Activated naive CD4-positive, alpha-beta T cell treated with Interleukin-2 at 50 U/mL for 16 hours (primary cell): ENCODE results near the gene NAALADL1.

ENCODE experiments used
- DNase-seq: peaks from one replicate; pipeline ENCODE4 v3.0.0-alpha.2; 2020

The NAALADL1 gene, protein sequence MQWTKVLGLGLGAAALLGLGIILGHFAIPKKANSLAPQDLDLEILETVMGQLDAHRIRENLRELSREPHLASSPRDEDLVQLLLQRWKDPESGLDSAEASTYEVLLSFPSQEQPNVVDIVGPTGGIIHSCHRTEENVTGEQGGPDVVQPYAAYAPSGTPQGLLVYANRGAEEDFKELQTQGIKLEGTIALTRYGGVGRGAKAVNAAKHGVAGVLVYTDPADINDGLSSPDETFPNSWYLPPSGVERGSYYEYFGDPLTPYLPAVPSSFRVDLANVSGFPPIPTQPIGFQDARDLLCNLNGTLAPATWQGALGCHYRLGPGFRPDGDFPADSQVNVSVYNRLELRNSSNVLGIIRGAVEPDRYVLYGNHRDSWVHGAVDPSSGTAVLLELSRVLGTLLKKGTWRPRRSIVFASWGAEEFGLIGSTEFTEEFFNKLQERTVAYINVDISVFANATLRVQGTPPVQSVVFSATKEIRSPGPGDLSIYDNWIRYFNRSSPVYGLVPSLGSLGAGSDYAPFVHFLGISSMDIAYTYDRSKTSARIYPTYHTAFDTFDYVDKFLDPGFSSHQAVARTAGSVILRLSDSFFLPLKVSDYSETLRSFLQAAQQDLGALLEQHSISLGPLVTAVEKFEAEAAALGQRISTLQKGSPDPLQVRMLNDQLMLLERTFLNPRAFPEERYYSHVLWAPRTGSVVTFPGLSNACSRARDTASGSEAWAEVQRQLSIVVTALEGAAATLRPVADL

GRCh38 chr11:65058419-65059054, at the start of gene NAALADL1:
TSS of gene NAALADL1 (minus strand) at chr11:65058553. CDS start at chr11:65058521, 32 bp downstream.
- no peak for DNase-seq

DNA sequence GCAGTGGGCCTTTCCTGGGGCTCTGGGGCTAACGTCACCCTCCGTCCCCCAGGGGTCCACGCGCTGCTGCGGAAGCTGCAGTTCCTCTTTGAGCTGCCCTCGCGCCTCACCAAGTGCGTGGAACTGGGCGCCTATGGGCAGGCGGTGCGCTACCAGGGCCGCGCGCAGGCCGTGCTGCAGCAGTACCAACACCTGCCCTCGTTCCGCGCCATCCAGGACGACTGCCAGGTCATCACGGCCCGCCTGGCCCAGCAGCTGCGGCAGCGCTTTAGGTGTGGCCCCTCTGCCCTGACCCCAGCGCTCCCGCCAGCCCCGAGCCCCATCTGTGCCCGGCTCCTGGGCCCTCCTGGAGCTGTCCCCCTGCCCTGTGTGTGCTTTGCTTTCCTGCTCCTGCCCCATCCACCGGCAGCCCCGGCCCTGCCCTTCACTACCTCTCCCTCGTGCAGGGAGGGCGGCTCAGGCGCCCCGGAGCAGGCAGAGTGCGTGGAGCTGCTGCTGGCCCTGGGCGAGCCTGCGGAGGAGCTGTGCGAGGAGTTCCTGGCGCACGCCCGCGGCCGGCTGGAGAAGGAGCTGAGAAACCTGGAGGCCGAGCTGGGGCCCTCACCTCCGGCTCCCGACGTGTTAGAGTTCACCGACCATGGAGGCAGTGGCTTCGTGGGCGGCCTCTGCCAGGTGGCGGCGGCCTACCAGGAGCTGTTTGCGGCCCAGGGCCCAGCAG, 49.6 kb upstream of the NAALADL1 start:
- DNase-seq, result no peak

DNA sequence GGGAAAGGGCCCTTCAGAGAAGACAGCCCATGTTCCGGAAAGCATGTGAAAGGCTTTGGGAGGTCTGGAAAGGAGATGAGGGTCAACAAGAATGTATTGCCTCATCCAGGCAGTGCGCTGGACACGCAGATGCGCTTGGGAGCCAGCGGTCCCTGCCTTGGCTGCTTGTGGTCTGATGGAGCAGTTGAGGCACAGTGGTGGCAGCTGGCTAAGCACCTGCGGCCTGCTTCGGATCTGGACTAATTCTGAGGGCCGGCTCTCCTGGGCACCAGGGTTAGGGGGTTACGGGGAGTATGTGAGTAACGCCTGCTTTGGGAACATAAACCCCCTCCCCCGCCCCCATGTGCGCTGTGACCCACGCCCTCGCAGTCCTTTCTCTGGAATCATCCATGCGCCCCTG, 48.7 kb upstream of the NAALADL1 start:
- DNase-seq, result no peak

- no peak for DNase-seq
These were observed 46.3 kb upstream of the NAALADL1 start for GRCh38 chr11:65104628-65105027.

- no peak for DNase-seq
These were observed 45.1 kb upstream of the NAALADL1 start for GRCh38 chr11:65103476-65103875.

DNA sequence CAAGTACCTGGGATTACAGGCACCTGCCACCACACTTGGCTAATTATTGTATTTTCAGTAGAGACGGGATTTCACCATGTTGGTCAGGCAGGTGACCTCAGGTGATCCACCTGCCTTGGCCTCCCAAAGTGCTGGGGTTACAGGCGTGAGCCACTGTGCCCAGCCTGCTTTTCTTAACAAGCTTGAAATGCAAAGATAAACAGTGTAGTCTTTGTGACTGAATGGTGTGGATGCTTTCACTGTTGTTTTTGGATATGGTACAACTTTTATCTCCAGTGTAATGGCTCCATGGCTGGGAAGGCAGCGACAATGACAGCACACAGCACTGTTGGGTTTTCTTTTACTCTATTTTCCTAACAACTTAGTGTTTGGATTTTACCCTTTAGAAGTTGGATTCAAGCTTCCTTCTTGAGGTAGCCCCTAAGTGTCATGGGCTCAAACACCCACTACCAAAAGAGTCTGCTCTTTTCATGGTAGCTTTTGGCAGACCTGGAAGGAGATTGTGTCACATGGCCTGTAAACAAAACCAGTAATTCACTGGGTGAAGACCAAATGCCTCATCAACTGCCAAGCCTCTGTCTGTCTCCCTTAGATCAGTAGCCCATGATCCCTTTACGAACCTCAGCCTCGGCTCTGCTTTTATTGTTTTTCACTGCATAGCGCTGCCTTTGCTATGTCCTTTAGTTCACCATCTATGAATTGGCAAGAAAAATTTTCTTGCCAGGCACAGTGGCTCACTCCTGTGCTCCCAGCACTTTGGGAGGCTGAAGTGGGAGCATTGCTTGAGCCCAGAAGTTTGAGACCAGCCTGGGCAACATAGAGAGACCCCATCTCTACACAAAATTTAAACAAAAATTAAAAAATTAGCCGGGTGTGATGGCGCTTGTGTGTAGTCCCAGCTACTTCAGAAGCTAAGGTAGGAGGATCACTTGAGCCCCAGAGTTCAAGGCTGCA, 44.1 kb upstream of the NAALADL1 start:
- no peak for DNase-seq

DNA sequence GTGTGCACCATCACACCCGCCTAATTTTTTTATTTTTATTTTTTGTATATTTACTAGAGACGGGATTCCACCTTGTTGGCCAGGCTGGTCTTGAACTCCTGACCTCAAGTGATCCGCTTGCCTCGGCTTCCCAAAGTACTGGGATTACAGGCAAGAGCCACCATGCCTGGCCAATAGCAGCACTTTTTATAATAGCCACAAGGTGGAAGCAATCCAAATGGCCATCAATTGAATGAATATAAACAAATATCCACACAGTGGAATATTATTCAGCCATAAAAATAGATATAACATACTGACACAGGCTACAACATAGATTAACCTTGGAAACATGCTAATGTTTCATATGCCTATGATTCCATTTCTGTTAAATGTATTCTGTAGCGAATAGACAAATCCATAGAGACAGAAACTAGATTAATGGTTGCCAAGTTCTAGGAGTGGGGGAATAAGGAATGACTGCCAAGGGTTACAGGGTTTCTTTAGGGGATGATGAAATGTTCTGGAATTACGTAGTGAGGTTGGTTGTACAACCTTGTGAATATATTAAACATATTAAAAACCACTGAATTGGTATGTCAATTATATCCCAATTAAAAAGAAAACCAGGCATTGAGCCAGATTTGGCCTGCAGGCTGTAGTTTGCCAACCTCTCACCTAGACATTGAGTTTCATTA, 42.5 kb upstream of the NAALADL1 start:
- no peak for DNase-seq

DNA sequence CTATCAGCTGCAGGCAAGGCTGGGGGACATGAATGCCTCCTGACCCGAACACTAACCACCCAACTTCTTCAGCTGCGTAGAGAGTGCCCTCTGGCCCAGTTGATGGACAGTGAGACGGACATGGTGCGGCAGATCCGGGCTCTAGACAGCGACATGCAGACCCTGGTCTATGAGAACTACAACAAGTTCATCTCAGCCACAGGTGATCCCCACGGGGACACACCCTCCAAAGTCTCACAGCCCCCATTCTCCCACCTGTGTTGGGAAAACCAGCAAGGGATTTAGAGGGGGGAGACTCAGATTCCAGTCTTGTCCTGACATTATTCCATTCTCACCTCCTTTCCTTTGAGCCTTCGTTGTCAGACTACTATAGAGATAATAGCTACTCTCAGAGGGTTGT, 38.6 kb upstream of the NAALADL1 start:
- no peak for DNase-seq

- DNase-seq, result peak; percentile 85
These were observed 37.8 kb upstream of the NAALADL1 start, which contains the start of gene VPS51 for GRCh38 chr11:65095974-65096806. TSS of gene VPS51 (plus strand) at chr11:65096214. CDS start at chr11:65096251, 37 bp downstream.

DNA sequence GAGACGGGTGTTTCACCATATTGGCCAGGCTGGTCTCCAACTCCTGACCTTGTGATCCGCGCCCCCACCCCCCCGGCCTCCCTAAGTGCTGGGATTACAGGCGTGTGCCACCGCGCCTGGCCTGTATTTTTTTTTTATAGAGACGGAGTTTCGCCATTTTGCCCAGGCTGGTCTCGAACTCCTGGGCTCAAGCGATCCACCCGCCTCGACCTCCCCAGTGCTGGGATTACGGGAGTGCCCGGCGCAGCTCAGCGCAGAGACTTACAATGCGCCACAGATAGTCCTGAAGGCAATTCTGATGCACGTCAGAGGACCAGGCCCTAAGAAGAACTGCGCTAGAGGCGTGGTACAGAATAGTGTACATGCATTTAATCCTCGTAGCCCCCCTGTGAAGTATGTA, 37.1 kb upstream of the NAALADL1 start:
- no peak for DNase-seq

DNA sequence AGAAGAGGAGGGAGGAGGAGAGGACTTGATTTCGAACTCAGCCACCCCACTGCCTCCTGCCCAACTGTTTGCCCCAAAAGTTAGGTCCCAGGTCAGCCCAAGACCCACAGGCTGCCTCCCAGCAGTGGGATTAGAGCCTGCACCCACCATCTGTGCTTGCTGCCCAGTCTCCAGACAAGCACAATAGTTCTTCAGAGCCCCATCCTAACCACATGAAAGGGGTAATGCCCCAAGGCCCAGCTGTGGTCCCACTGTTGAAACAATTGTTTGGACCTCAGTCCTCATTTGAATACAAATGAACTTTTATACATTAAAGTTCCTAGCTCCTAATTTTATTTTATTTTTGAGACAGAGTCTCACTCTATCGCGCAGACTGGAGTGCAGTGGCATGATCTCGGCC, 32.3 kb upstream of the NAALADL1 start:
- no peak for DNase-seq

- no peak for DNase-seq
These were observed 31.3 kb upstream of the NAALADL1 start for GRCh38 chr11:65089621-65090020.

DNA sequence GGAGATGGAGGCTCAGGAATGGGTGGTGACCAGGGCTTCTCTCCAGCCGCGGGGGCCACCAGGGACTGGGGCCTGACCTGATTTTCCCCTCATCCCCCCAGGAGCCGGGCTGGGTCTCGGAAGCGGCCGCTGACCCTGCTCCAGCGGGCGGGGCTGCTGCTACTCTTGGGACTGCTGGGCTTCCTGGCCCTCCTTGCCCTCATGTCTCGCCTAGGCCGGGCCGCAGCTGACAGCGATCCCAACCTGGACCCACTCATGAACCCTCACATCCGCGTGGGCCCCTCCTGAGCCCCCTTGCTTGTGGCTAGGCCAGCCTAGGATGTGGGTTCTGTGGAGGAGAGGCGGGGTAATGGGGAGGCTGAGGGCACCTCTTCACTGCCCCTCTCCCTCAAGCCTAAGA, 29.5 kb upstream of the NAALADL1 start:
- DNase-seq, result no peak

GRCh38 chr11:65087216-65087615, 28.9 kb upstream of the NAALADL1 start:
- no peak for DNase-seq

DNA sequence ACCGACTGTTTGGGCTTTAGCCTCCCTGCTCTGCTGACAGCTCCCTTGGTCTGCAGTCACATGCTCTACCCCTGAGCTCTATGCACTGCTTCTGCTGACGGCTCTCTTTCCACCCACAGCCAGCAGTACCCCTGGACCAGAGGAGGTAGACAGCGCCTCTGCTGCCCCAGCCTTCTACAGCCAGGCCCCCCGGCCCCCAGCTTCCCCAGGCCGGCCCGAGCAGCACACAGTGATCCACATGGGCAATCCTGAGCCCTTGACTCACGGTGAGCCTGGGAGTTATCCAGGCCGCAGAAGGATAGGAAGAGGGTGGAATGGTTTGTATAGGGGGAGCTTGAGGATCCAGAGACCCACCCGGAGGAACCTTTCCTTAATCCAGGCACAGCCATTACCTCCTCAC, 28.5 kb upstream of the NAALADL1 start:
- DNase-seq, result no peak

DNA sequence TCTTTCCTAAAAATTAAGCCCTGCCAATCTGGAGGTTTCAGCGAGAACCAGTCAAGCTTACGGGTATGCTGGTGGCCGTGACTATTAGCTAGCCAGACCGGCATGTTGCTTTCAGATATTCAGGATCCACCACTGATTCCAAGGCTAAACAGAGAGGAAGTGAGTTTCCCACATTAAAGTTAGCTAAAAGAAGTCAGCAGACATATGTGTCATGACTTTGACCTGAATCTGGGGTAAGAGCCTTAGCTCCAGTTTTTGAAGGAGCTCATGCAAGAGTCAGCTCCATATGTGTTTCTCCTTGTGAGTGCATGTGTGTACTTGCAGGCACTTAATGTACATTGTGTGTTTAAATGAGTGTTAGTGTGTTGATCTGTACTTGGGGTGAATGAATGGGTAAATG, 27.1 kb upstream of the NAALADL1 start:
- no peak for DNase-seq

DNA sequence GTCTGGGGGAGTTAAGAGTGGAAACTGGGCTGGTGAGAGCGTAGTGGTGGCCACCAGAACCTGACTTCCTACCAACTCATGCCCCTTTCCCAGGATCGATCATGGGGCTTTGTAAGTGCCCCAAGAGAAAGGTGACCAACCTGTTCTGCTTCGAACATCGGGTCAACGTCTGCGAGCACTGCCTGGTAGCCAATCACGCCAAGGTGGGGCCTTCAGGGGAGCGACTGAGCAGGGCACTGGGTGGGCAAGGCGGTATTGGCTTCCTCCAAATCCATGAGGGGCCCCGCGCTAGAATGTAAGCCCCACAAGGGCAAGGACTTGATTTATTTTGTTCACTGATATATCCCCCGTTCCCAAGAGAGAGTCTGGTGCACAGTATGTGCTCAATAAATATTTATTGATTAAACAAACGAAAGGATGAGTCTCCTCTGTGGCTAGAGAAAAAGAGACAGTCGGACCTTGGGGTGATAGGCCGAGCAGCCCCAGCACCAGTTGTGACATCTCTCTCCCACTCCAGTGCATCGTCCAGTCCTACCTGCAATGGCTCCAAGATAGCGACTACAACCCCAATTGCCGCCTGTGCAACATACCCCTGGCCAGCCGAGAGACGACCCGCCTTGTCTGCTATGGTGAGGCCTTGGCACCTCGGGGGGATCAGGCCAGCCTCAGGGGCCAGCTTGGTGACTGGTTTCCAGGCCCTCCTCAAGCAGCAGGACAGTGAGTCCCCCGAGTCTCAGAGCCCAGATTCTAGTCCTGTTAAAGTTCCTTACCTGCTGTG, 26.4 kb upstream of the NAALADL1 start:
- DNase-seq, result no peak

DNA sequence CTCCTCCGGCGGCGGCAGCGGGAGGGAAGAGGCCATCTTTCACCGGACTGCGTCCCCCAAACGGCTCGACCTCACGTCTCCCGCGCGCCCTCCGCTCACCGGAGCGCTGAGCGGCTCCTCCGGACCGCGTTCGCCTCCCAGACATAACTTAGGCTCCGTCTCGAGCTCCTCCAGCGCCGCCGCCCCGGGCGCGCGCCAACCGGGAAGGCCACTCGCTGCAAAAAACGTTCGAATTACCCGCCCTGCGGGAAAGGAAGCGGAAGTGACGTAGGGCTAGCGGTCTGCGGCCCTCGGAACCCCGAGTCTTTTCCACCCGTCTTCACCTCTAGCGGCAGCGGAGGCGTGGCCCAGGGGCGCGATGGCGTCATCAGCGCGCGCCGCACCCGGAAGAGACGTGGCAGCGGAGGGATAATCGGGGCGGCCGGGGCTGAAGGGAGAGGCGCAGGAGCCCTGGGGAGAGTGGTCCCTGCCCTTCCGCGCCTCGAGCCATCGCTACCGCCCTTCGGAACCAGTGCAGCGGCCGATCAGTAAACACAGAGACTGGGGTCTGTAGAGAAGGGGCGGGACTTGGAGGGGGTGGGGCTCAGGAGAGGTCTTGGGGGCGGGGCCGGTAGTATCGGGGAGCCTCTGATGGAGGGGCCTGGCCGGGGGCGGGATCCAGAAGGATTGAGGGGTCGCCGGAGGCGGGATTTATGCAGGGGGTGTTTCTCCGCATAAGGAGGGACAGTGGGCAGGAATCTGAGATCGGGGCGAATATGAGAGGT, 25.7 kb upstream of the NAALADL1 start, which contains the start of the genes CDCA5 and ZFPL1:
CDCA5 (minus strand) TSS at position 207 of the 764 bp plus-strand sequence; CDS start at position 145, 62 bp downstream.
ZFPL1 (plus strand) TSS at position 389 of the 764 bp plus-strand sequence. CDS start 477 bp downstream, outside the sequence.
- DNase-seq, result peak; percentile 97
